Prostate gland (tissue), 2 donors: ENCODE results near the gene IL13. TPM values are rescaled to one million over a fixed set of nuclear protein-coding genes. Genes with fewer than 3 reads are reported as not detected.
"Not testable (repeated sequence)": the region's sequence is repeated elsewhere in the genome, so short reads cannot be mapped to it uniquely, and the experiment has no call there.

Experiments used
- DNase-seq: peaks from one replicate; pipeline ENCODE4 v3.0.0-alpha.2; 2019; ENCODE audit warnings: low spot score
- H3K27ac ChIP-seq, 2 donors: fragments of 200-600 bp; sonication (generic); 2 replicates each; pipeline ENCODE4 v1.5.1; 2017 to 2019
- H3K27me3 ChIP-seq: fragments of 200-600 bp; sonication (generic); replicated peaks from 2 replicates; pipeline ENCODE4 v1.5.1; 2019; ENCODE audit not compliant: insufficient read depth
- H3K36me3 ChIP-seq, 2 donors: fragments of 200-600 bp; sonication (generic); 1 replicate in 1 of 2; 2 replicates in 1 of 2; pipeline versions ENCODE4 v1.5.1 to v1.8.1; 2017 to 2019
- H3K4me1 ChIP-seq: fragments of 200-600 bp; sonication (generic); replicated peaks from 2 replicates; pipeline ENCODE4 v1.5.1; 2019
- H3K4me3 ChIP-seq, 2 donors: fragments of 200-600 bp; sonication (generic); 2 replicates each; pipeline ENCODE4 v1.5.1; 2017 to 2019
- H3K9me3 ChIP-seq: fragments of 200-600 bp; sonication (generic); 2 replicates; pipeline ENCODE4 v1.5.1; 2017
- POLR2A ChIP-seq: fragments of 450-650 bp; IDR thresholded peaks from one replicate; pipeline ENCODE4 v1.6.1; 2016; ENCODE audit warnings: antibody characterized with exemption, mild to moderate bottlenecking
- POLR2AphosphoS5 ChIP-seq: sonication (generic); formaldehyde crosslinking; IDR thresholded peaks from one replicate; pipeline ENCODE4 v1.6.1; 2017; ENCODE audit warnings: antibody characterized with exemption
- WGBS: methylation state at CpG from one replicate; pipeline ENCODE4 v1.1.5; 2018; 5-methylcytosine and 5-hydroxymethylcytosine counted together
- intact Hi-C: fragments of 100-400 bp; cut with DNase I; formaldehyde crosslinking; loops from one replicate; pipeline ENCODE4 v1.14.2; 2022
- total RNA-seq, 2 donors: library from RNA; depleted of rRNA; stranded (reverse); fragments of >200 nt; gene quantifications; one replicate each; pipeline ENCODE4 v1.1.0, GENCODE V29; 2016
- TF ChIP-seq, protein P1 (sequence below), 4 experiments: fragments of 200-600 bp in 2 of 4; fragments of 450-650 bp in 2 of 4; sonication (generic) in 2 of 4; IDR thresholded peaks; 1 replicate in 3 of 4; 2 replicates in 1 of 4; pipeline ENCODE4 v1.5.1; 2016 to 2019; ENCODE audit warnings: antibody characterized with exemption in 4 of 4, mild to moderate bottlenecking in 2 of 4, moderate library complexity in 2 of 4

The IL13 gene
- total RNA-seq, 2 donors from 2014 or later: 2.3 TPM; not detected in 1

DNA sequence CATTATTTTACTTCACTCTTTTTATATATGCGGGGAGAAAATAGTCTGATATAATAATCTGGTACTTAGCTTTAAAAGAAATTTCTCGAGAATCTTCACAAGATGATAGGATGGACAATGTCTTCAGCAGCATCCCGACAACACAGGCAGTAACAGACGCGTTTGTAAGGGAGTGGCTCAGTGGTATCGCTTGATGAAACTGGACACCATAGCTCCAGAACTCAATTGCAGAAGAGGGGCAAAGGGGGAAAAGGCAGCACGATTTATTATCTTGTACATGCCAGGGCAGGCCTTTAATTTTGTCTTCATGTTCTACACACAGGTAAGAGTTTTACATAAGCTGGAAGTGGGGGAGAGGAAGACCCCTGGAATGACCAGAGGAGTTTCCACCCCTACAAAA is 31.5 kb downstream of the IL13 start:
- H3K4me1 ChIP-seq: no peaks in the 10 kb centered on the region
- 48% methylated on average over 7 of the region's 7 CpGs for WGBS
- intact Hi-C loops: no loop called here
- H3K36me3 ChIP-seq: no peaks in the 10 kb centered on the region
- no peak for DNase-seq
- H3K4me3 ChIP-seq: no peak overlapping the region
- no peaks in the 10 kb centered on the region for H3K9me3 ChIP-seq
- no peak overlapping the region for H3K27ac ChIP-seq
- TF ChIP-seq POLR2A (no peak), POLR2AphosphoS5 (no peak)
- TF ChIP-seq, protein P1, sequence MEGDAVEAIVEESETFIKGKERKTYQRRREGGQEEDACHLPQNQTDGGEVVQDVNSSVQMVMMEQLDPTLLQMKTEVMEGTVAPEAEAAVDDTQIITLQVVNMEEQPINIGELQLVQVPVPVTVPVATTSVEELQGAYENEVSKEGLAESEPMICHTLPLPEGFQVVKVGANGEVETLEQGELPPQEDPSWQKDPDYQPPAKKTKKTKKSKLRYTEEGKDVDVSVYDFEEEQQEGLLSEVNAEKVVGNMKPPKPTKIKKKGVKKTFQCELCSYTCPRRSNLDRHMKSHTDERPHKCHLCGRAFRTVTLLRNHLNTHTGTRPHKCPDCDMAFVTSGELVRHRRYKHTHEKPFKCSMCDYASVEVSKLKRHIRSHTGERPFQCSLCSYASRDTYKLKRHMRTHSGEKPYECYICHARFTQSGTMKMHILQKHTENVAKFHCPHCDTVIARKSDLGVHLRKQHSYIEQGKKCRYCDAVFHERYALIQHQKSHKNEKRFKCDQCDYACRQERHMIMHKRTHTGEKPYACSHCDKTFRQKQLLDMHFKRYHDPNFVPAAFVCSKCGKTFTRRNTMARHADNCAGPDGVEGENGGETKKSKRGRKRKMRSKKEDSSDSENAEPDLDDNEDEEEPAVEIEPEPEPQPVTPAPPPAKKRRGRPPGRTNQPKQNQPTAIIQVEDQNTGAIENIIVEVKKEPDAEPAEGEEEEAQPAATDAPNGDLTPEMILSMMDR (IDR thresholded peaks at IDR 0.05): no peak
- no peaks in the 10 kb centered on the region for H3K27me3 ChIP-seq

DNA sequence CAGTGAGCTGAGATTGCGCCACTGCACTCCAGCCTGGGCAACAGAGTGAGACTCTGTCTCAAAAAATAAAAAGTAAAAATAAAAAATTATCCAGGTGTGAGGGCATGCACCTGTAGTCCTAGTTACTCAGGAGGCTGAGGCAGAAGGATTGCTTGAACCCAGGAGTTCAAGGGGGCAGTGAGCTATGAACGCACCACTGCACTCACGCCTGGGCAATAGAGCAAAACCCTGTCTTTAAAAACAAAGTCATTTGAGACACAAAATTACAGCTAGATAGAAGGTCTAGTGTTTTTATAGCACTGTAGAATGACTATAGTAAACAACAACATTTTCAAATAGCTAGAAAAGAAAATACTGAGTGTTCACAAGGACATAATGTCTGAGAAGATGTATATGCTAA is 32.2 kb downstream of the IL13 start:
- Histone ChIP-seq H3K4me1 (no peaks in the 10 kb centered on the region), H3K36me3 (no peaks in the 10 kb centered on the region), H3K27me3 (no peaks in the 10 kb centered on the region), H3K27ac (no peak overlapping the region), H3K4me3 (no peak overlapping the region), H3K9me3 (no peaks in the 10 kb centered on the region)
- TF ChIP-seq POLR2A (no peak), POLR2AphosphoS5 (no peak)
- TF ChIP-seq, protein P1 (IDR thresholded peaks at IDR 0.05): no peak
- intact Hi-C loops: no loop called here
- no peak for DNase-seq
- WGBS: 98% methylated on average over 3 of the region's 3 CpGs

DNA sequence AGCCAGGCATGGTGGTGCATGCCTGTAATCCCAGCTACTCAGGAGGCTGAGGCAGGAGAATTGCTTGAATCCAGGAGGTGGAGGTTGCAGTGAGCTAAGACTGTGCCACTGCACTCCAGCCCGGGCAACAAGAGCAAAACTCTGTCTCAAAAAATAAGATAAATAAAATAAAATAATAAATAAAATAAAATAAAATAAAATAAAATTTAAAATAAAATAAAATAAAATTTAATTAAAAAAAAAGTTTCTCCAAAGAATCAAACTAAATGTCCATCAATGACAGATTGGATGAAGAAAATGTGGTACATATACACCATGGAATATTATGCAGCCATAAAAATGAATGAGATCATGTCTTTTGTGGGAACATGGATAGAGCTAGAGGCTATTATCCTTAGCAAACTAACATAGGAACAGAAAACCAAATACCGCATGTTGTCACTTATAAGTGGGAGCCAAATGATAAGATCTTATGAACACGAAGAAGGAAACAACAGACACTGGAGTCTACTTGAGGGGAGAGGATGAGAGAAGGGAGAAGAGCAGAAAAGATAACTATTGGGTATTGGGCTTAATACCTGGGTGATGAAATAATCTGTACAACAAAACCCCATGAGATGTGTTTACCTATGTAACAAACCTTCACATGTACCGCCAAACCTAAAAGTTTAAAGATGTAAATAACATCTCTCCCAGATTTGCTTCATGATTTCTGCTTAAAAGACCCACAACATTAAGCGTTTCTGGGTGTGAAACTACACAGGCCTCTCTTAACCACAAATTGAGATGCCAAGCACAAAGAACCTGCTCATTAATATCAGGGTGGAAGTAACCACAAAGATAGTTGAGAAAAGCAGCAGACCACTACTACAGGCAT is 34.0 kb downstream of the IL13 start:
- H3K27ac ChIP-seq, H3K9me3 ChIP-seq, DNase-seq, intact Hi-C loops, H3K27me3 ChIP-seq, H3K4me1 ChIP-seq, H3K36me3 ChIP-seq, H3K4me3 ChIP-seq: not testable (repeated sequence)
- WGBS: 80% methylated on average over 5 of the region's 5 CpGs

DNA sequence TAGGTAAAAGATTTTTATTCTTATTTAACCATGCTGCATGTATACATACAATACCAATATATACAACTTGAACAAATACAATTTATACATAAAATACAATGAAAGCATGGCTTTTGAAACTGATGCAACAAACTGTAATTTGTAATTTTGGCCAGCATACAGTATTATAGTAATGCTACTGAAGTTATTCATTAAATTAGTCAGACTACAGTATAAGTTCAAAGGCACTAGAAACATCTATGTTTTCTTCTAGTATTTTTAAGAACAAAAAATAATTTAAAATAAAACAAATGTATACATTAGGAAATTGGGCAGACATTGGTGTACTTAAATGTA is 34.6 kb downstream of the IL13 start:
- Histone ChIP-seq H3K4me3 (no peak overlapping the region), H3K27ac (no peak overlapping the region), H3K36me3 (no peaks in the 10 kb centered on the region), H3K9me3 (no peaks in the 10 kb centered on the region), H3K27me3 (no peaks in the 10 kb centered on the region), H3K4me1 (no peaks in the 10 kb centered on the region)
- TF ChIP-seq, protein P1 (IDR thresholded peaks at IDR 0.05): no peak
- TF ChIP-seq POLR2AphosphoS5 (no peak), POLR2A (no peak)
- DNase-seq: no peak
- intact Hi-C loops: no loop called here

DNA sequence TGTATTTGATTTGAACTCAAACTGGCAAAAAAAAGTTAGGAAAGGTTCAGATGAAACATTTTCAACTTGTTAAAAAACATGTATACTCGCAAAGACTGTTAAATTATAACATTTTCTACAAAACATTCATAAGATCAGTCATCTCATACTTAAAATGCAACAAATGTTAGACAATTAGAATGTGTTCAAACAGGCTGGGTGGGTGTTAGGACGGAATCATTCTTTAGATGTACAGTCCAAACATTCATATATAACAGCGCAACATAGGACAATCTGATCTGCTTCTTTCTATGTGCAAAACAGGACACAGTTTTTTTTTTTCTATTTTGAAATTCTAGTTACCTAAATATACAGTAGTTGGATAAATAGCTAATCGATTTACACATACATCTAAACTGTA is 38.0 kb downstream of the IL13 start:
- no peak for TF ChIP-seq POLR2A
- TF ChIP-seq, protein P1 (IDR thresholded peaks at IDR 0.05): no peak
- no peak for TF ChIP-seq POLR2AphosphoS5
- 89% methylated on average over 4 of the region's 4 CpGs for WGBS

More for the DNA sequence above, 38.0 kb downstream of the IL13 start:
- intact Hi-C loops: no loop called here
- no peak overlapping the region for H3K27ac ChIP-seq
- no peaks in the 10 kb centered on the region for H3K36me3 ChIP-seq
- no peak for DNase-seq
- no peak overlapping the region for H3K4me3 ChIP-seq
- H3K4me1 ChIP-seq: no peaks in the 10 kb centered on the region
- no peaks in the 10 kb centered on the region for H3K27me3 ChIP-seq
- H3K9me3 ChIP-seq: no peaks in the 10 kb centered on the region
